Stomach (tissue), 4 donors: Measurements from ENCODE around the gene F7.

Experiments used
- CTCF ChIP-seq, 7 experiments: fragments of 450-650 bp in 4 of 7; fragments of 200-600 bp in 3 of 7; sonication (generic) in 3 of 7; IDR thresholded peaks; one replicate each; pipeline ENCODE4 v1.5.1; 2016 to 2019; ENCODE audit warnings: antibody characterized with exemption in 7 of 7, control low read depth in 2 of 7, mild to moderate bottlenecking in 1 of 7
- POLR2A ChIP-seq, 4 donors: fragments of 450-650 bp; IDR thresholded peaks; one replicate each; pipeline ENCODE4 v1.6.1; 2016; ENCODE audit warnings: antibody characterized with exemption in 4 of 4, control low read depth in 2 of 4, mild to moderate bottlenecking in 1 of 4, moderate library complexity in 1 of 4

- TF ChIP-seq CTCF (IDR thresholded peaks at IDR 0.05): no peak
- no peak for TF ChIP-seq POLR2A (IDR thresholded peaks at IDR 0.05)
Measured at GRCh38 chr13:113077566-113077952, 28.0 kb upstream of the F7 start.
